Testis (tissue), 3 donors: ENCODE measurements around the gene EPB41L4A. TPM values are rescaled to one million over a fixed set of nuclear protein-coding genes. Genes with fewer than 3 reads are reported as not detected.

Source experiments
- DNase-seq: peaks from one replicate; pipeline ENCODE4 v3.0.0-alpha.2; 2019
- H3K27ac ChIP-seq, 2 donors: fragments of 200-600 bp; sonication (generic); one replicate each; pipeline ENCODE4 v1.5.1; 2019
- H3K27me3 ChIP-seq: fragments of 200-600 bp; sonication (generic); one replicate; pipeline ENCODE4 v1.5.1; 2019
- H3K36me3 ChIP-seq: fragments of 200-600 bp; sonication (generic); one replicate; pipeline ENCODE4 v1.5.1; 2017; ENCODE audit warnings: low read depth; ENCODE audit errors: missing control alignments
- H3K4me1 ChIP-seq: fragments of 200-600 bp; sonication (generic); one replicate; pipeline ENCODE4 v1.5.1; 2019
- H3K4me3 ChIP-seq, 2 donors: fragments of 200-600 bp; sonication (generic); one replicate each; pipeline ENCODE4 v1.5.1; 2017 to 2019
- H3K9me3 ChIP-seq: fragments of 200-600 bp; sonication (generic); one replicate; pipeline ENCODE4 v1.5.1; 2017
- CTCF ChIP-seq, 3 experiments: fragments of 450-650 bp in 2 of 3; fragments of 200-600 bp in 1 of 3; sonication (generic) in 1 of 3; IDR thresholded peaks; one replicate each; pipeline ENCODE4 v1.5.1; 2016 to 2019; ENCODE audit warnings: antibody characterized with exemption in 3 of 3, mild to moderate bottlenecking in 2 of 3, moderate library complexity in 1 of 3
- POLR2A ChIP-seq: fragments of 450-650 bp; IDR thresholded peaks from one replicate; pipeline ENCODE4 v1.6.1; 2017; ENCODE audit warnings: antibody characterized with exemption, mild to moderate bottlenecking, moderate library complexity
- WGBS, 2 donors: methylation state at CpG; one replicate each; pipeline ENCODE4 v1.1.5; 2018; 5-methylcytosine and 5-hydroxymethylcytosine counted together
- intact Hi-C: fragments of 100-400 bp; cut with DNase I; formaldehyde crosslinking; loops from one replicate; pipeline ENCODE4 v1.15.1; 2023; ENCODE audit warnings: low total_unique reads
- polyA plus RNA-seq: library from polyadenylated mRNA; stranded (reverse); fragments of 350-450 nt; fragmentation: Illumina TruSeq; extraction: RNeasy Lipid Tissue Mini Kit (QIAGEN cat#74804); gene quantifications from one replicate; pipeline ENCODE4 v1.2.3, GENCODE V29; 2014; ENCODE audit warnings: low read depth, low replicate concordance; ENCODE audit not compliant: insufficient read depth
- total RNA-seq, 2 donors: library from RNA; depleted of rRNA; stranded (reverse); fragments of >200 nt; gene quantifications; one replicate each; pipeline ENCODE4 v1.2.3, GENCODE V29; 2016

Gene EPB41L4A
- total and polyA plus RNA-seq, 3 donors from 2014 or later, result 9.0 to 23.9 (median 13.3) TPM

- H3K9me3 ChIP-seq, result no peaks in the 10 kb centered on the region
- intact Hi-C loops, result no loop called here
- H3K4me1 ChIP-seq, result no peaks in the 10 kb centered on the region
- H3K36me3 ChIP-seq, result no peaks in the 10 kb centered on the region
- H3K27me3 ChIP-seq, result no peaks in the 10 kb centered on the region
- no peak for TF ChIP-seq POLR2A
- no peak for TF ChIP-seq CTCF (IDR thresholded peaks at IDR 0.05)
- WGBS, 2 donors, result 88 to 92% methylated on average over 3 of the region's 3 CpGs
- DNase-seq, result no peak
- no peak overlapping the region for H3K27ac ChIP-seq
- H3K4me3 ChIP-seq, result no peak overlapping the region
Measured at GRCh38 chr5:112356178-112356956, 62.7 kb downstream of the EPB41L4A start.

DNA sequence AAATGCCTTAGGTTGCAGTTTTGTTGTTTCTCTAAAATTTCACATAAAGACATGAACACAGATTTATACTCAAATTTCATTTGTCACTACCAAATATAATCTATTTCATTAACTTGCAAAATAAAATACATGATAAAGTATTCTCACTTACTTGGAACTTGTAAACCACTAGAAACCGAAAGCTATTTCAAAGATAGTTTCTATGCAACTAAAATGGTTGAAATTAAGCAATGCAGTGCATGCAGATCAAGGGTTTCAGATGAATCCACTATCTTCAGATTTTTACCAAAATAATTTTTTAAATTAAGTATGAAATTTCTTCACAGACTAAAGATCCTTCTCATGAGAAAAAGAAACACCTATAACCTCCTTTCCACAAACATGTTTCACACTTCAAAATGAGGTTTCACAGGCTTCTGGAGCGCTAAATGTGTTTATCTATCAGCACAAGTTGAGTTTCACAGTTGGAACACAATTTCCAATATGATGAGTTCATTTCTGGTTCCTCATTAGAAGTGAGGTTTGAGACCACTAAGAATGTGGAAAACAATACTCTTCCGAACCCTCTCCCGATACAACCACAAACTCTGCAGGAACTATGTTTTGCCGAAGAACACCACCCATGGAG is 63.9 kb downstream of the EPB41L4A start:
- DNase-seq, result no peak
- Histone ChIP-seq H3K27me3 (no peaks in the 10 kb centered on the region), H3K9me3 (no peaks in the 10 kb centered on the region), H3K4me3 (no peak overlapping the region), H3K4me1 (no peaks in the 10 kb centered on the region), H3K36me3 (no peaks in the 10 kb centered on the region), H3K27ac (no peak overlapping the region)
- TF ChIP-seq CTCF (IDR thresholded peaks at IDR 0.05) (no peak), POLR2A (no peak)
- intact Hi-C loops, result no loop called here
- 91 to 94% methylated on average over 5 of the region's 5 CpGs for WGBS, 2 donors

DNA sequence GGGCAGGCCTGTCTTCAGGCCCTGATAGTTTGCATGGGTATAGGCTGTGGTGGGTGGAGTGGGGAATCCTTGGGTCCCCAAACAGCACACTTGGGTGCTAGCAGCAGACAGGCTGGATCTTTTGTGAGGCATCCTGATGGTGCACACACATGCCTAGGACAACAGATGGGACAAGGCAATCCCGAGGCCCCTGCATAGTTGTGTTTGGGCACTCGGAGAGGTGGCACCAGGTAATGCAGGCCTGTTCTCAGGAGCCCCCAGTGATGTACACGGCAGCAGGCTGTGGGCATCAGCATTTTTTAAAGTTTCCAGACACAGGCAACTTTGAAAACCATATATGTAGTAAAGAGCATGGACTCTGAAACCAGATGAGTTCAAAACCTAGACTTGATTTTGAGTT is 65.4 kb downstream of the EPB41L4A start:
- no peak for DNase-seq
- Histone ChIP-seq H3K27me3 (no peaks in the 10 kb centered on the region), H3K9me3 (no peaks in the 10 kb centered on the region), H3K27ac (no peak overlapping the region), H3K36me3 (no peaks in the 10 kb centered on the region), H3K4me1 (no peaks in the 10 kb centered on the region), H3K4me3 (no peak overlapping the region)
- TF ChIP-seq CTCF (IDR thresholded peaks at IDR 0.05) (no peak), POLR2A (no peak)
- intact Hi-C loops, result no loop called here
- 60 to 100% methylated on average over 2 to 3 of the region's 3 CpGs for WGBS, 2 donors

DNA sequence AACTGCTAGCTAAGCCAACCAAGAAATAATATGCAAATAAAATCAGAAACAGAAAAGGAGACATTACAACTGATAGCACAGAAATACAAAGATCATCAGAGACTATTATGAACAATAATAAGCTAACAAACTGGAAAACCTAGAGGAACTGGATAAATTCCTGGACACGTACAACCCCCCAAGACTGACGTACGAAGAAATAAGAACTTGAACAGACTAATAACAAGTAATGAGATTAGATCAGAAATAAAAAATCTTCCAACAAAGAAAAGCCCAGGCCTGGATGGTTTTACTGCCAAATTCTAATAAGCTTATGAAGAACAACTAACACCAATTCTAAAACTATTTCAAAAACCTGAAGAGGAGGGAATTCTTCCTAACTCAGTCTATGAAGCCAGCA is 67.9 kb downstream of the EPB41L4A start:
- Histone ChIP-seq H3K9me3 (no peaks in the 10 kb centered on the region), H3K27ac (no peak overlapping the region), H3K4me3 (no peak overlapping the region), H3K4me1 (no peaks in the 10 kb centered on the region), H3K36me3 (no peaks in the 10 kb centered on the region), H3K27me3 (no peaks in the 10 kb centered on the region)
- DNase-seq, result no peak
- no peak for TF ChIP-seq CTCF (IDR thresholded peaks at IDR 0.05)
- TF ChIP-seq POLR2A, result no peak
- intact Hi-C loops, result no loop called here
- WGBS, 2 donors, result 77 to 89% methylated on average over 3 of the region's 3 CpGs
